ENCODE data around the gene CCNL2.

The CCNL2 gene

DNA sequence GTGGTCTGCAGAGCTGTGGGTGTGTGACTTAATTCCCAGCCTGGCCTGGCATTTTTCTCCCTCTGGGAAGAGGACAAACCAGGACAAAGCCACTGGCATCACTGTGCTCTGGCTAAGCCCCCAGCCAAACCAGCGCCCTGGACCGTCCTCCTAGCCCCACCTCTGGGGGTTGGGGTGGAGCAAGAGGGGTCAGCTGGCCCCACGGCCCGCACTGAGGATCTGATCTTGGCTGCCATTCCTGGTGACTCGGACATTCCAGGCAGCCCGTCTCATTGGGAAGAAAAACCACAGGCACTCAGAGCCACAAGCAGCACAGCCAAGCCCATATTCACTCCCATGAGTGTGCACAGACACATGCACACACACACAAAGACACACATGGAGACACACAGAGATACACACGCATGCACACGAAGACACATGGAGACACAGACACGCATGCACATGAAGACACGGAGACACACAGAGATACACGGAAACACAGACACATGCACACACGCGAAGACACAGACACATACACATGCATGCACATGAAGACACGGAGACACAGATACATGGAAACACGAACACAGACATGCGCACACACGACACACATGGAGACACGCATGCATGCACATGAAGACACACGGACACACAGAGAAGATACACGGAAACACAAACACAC is 38.5 kb downstream of the CCNL2 start:
- no peak overlapping the region for H3K4me3 ChIP-seq (ENCODE audit: low read length, poor library complexity, severe bottlenecking)
- H3K27me3 ChIP-seq (ENCODE audit: insufficient read depth, low read length, poor library complexity, severe bottlenecking), result no peaks in the 10 kb centered on the region
- no peaks in the 10 kb centered on the region for H4K20me1 ChIP-seq (ENCODE audit: insufficient read depth, low read length, poor library complexity, severe bottlenecking)
- no peak overlapping the region for H3K4me2 ChIP-seq (ENCODE audit: low read depth, low read length, poor library complexity, severe bottlenecking)
- no peaks in the 10 kb centered on the region for H3K9me3 ChIP-seq (ENCODE audit: insufficient read depth, low read depth, low read length)
- H3K36me3 ChIP-seq (ENCODE audit: insufficient read depth, low read length), result no peaks in the 10 kb centered on the region
- no peak overlapping the region for H2AFZ ChIP-seq (ENCODE audit: low read length)
- H3K9me2 ChIP-seq (replicated peaks; ENCODE audit: low read depth, low read length), result no peaks in the 10 kb centered on the region
- H3F3A ChIP-seq (ENCODE audit: low read depth), result no peaks in the 10 kb centered on the region
- TF ChIP-seq, protein P1, sequence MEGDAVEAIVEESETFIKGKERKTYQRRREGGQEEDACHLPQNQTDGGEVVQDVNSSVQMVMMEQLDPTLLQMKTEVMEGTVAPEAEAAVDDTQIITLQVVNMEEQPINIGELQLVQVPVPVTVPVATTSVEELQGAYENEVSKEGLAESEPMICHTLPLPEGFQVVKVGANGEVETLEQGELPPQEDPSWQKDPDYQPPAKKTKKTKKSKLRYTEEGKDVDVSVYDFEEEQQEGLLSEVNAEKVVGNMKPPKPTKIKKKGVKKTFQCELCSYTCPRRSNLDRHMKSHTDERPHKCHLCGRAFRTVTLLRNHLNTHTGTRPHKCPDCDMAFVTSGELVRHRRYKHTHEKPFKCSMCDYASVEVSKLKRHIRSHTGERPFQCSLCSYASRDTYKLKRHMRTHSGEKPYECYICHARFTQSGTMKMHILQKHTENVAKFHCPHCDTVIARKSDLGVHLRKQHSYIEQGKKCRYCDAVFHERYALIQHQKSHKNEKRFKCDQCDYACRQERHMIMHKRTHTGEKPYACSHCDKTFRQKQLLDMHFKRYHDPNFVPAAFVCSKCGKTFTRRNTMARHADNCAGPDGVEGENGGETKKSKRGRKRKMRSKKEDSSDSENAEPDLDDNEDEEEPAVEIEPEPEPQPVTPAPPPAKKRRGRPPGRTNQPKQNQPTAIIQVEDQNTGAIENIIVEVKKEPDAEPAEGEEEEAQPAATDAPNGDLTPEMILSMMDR (conservative IDR thresholded peaks at IDR 0.05; ENCODE audit: low read length), result no peak
- TF ChIP-seq EZH2phosphoT487 (IDR thresholded peaks at IDR 0.05; ENCODE audit: borderline replicate concordance), result no peak
- H3K4me1 ChIP-seq (ENCODE audit: insufficient read depth, low read length, poor library complexity, severe bottlenecking), result no peaks in the 10 kb centered on the region
- H3K9ac ChIP-seq (ENCODE audit: low read depth, low read length, poor library complexity, severe bottlenecking), result no peak overlapping the region
- H3K79me2 ChIP-seq (ENCODE audit: insufficient read depth, low read length), result no peaks in the 10 kb centered on the region

DNA sequence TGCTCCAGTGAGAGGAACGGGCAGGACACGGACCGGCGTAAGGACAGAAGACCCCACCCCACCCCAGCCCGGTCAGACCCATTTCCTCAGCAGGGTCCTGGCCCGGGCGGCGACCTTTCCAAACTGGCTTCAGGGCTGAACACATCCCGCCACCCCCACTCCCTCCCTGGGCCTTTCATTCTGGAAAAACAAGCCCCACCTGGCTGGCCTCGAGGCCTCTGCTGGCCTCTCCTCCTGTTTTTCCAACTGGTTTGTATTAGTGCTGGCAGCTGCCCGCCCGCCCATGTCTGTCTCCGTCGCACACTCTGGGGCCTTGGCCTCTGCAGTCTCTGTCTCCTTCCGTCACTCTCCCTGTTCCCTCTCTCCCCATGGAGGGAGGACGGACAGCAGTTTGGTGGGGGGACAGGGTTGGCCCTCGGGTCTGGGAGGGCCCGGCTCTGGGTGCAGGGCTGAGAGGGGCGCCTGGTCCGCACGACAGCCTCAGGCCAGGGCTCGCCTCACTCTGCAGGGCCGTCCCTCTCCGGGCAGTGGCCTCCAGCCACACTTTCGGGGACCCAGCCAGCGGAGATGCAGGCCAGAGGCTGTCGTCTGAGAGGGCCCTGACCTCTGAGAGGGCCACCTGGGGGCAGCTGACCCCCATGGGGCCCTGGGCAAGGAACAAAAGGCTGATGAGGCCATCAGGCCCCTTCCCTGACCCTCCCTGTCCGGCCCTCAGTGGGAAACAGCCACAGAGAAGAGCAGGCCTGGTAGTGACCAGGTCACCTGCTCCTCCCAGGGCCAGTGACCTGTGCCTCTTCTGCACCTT is 39.3 kb downstream of the CCNL2 start:
- no peaks in the 10 kb centered on the region for H3K36me3 ChIP-seq (ENCODE audit: insufficient read depth, low read length)
- H3K4me3 ChIP-seq (ENCODE audit: low read length, poor library complexity, severe bottlenecking), result no peak overlapping the region
- H3K27me3 ChIP-seq (ENCODE audit: insufficient read depth, low read length, poor library complexity, severe bottlenecking), result no peaks in the 10 kb centered on the region
- no peaks in the 10 kb centered on the region for H3K79me2 ChIP-seq (ENCODE audit: insufficient read depth, low read length)
- TF ChIP-seq EZH2phosphoT487 (IDR thresholded peaks at IDR 0.05; ENCODE audit: borderline replicate concordance), result no peak
- TF ChIP-seq, protein P1 (conservative IDR thresholded peaks at IDR 0.05; ENCODE audit: low read length), result no peak
- H3K9me2 ChIP-seq (replicated peaks; ENCODE audit: low read depth, low read length), result no peaks in the 10 kb centered on the region
- no peak overlapping the region for H3K4me2 ChIP-seq (ENCODE audit: low read depth, low read length, poor library complexity, severe bottlenecking)
- H3K4me1 ChIP-seq (ENCODE audit: insufficient read depth, low read length, poor library complexity, severe bottlenecking), result no peaks in the 10 kb centered on the region
- H3K9me3 ChIP-seq (ENCODE audit: insufficient read depth, low read depth, low read length), result no peaks in the 10 kb centered on the region
- H4K20me1 ChIP-seq (ENCODE audit: insufficient read depth, low read length, poor library complexity, severe bottlenecking), result no peaks in the 10 kb centered on the region
- no peak overlapping the region for H2AFZ ChIP-seq (ENCODE audit: low read length)
- no peaks in the 10 kb centered on the region for H3F3A ChIP-seq (ENCODE audit: low read depth)
- no peak overlapping the region for H3K9ac ChIP-seq (ENCODE audit: low read depth, low read length, poor library complexity, severe bottlenecking)

DNA sequence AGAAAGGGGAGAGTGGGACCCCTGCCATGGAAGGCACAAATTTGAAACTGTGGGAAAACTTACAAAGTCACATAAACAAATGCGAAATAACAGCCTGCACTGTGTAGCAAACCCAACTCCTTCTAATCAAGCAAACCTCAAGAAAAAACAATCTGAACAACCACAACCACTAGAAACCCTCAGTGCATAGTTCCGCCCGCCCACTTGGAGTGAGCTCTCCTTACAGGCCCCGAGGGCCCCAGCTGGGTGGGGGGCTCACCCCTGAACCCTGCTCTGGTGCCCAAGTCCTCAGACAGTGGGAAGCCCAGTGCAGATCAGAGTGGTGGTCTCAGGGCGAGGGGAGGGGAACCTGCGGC is 39.8 kb downstream of the CCNL2 start:
- no peaks in the 10 kb centered on the region for H3K36me3 ChIP-seq (ENCODE audit: insufficient read depth, low read length)
- H3K9me2 ChIP-seq (replicated peaks; ENCODE audit: low read depth, low read length), result no peaks in the 10 kb centered on the region
- H3K4me2 ChIP-seq (ENCODE audit: low read depth, low read length, poor library complexity, severe bottlenecking), result no peak overlapping the region
- H4K20me1 ChIP-seq (ENCODE audit: insufficient read depth, low read length, poor library complexity, severe bottlenecking), result no peaks in the 10 kb centered on the region
- H3K27me3 ChIP-seq (ENCODE audit: insufficient read depth, low read length, poor library complexity, severe bottlenecking), result no peaks in the 10 kb centered on the region
- no peak overlapping the region for H2AFZ ChIP-seq (ENCODE audit: low read length)
- H3K79me2 ChIP-seq (ENCODE audit: insufficient read depth, low read length), result no peaks in the 10 kb centered on the region
- H3K4me1 ChIP-seq (ENCODE audit: insufficient read depth, low read length, poor library complexity, severe bottlenecking), result no peaks in the 10 kb centered on the region
- H3K9me3 ChIP-seq (ENCODE audit: insufficient read depth, low read depth, low read length), result no peaks in the 10 kb centered on the region
- H3K4me3 ChIP-seq (ENCODE audit: low read length, poor library complexity, severe bottlenecking), result no peak overlapping the region
- TF ChIP-seq EZH2phosphoT487 (IDR thresholded peaks at IDR 0.05; ENCODE audit: borderline replicate concordance), result no peak
- TF ChIP-seq, protein P1 (conservative IDR thresholded peaks at IDR 0.05; ENCODE audit: low read length), result no peak
- H3K9ac ChIP-seq (ENCODE audit: low read depth, low read length, poor library complexity, severe bottlenecking), result no peak overlapping the region
- no peaks in the 10 kb centered on the region for H3F3A ChIP-seq (ENCODE audit: low read depth)
